ENCODE measurements around the gene MEIS1.

MEIS1 gene

GRCh38 chr2:66443979-66444861 is 9.3 kb downstream of the MEIS1 start:
- no peaks in the 10 kb centered on the region for H3K4me1 ChIP-seq (ENCODE audit: control insufficient read depth, low read length)

GRCh38 chr2:66445076-66445924 is 10.4 kb downstream of the MEIS1 start:
- Histone ChIP-seq H3K4me2 (ENCODE audit: low read length) (no peak overlapping the region), H3K27me3 (ENCODE audit: control insufficient read depth, low read length) (no peaks in the 10 kb centered on the region), H3K79me2 (ENCODE audit: control insufficient read depth, low read length) (no peaks in the 10 kb centered on the region), H3K9me2 (replicated peaks; ENCODE audit: control insufficient read depth, low read length) (no peaks in the 10 kb centered on the region), H3K9me3 (ENCODE audit: control insufficient read depth, insufficient read depth, low read length) (no peaks in the 10 kb centered on the region), H3K27ac (ENCODE audit: low read depth, low read length) (no peak overlapping the region), H3K36me3 (ENCODE audit: control insufficient read depth, low read length) (no peaks in the 10 kb centered on the region), H4K20me1 (ENCODE audit: control insufficient read depth, insufficient read depth, low read depth, low read length) (no peaks in the 10 kb centered on the region), H3F3A (ENCODE audit: control insufficient read depth, insufficient read depth) (no peaks in the 10 kb centered on the region), H3K4me1 (ENCODE audit: control insufficient read depth, low read length) (no peaks in the 10 kb centered on the region), H3K4me3 (ENCODE audit: low read length) (no peak overlapping the region)
- TF ChIP-seq CTCF (IDR thresholded peaks at IDR 0.05; ENCODE audit: low read depth, low read length, poor library complexity, severe bottlenecking) (no peak), EZH2phosphoT487 (IDR thresholded peaks at IDR 0.05; ENCODE audit: borderline replicate concordance, low read length) (no peak)

More at GRCh38 chr2:66443979-66444861, 9.3 kb downstream of the MEIS1 start:
- Histone ChIP-seq H3K9me3 (ENCODE audit: control insufficient read depth, insufficient read depth, low read length) (no peaks in the 10 kb centered on the region), H3K27me3 (ENCODE audit: control insufficient read depth, low read length) (no peaks in the 10 kb centered on the region), H4K20me1 (ENCODE audit: control insufficient read depth, insufficient read depth, low read depth, low read length) (no peaks in the 10 kb centered on the region), H3K9me2 (replicated peaks; ENCODE audit: control insufficient read depth, low read length) (no peaks in the 10 kb centered on the region), H3K4me3 (ENCODE audit: low read length) (no peak overlapping the region), H3K36me3 (ENCODE audit: control insufficient read depth, low read length) (no peaks in the 10 kb centered on the region), H3K27ac (ENCODE audit: low read depth, low read length) (no peak overlapping the region), H3K4me2 (ENCODE audit: low read length) (no peak overlapping the region), H3F3A (ENCODE audit: control insufficient read depth, insufficient read depth) (no peaks in the 10 kb centered on the region), H3K79me2 (ENCODE audit: control insufficient read depth, low read length) (no peaks in the 10 kb centered on the region)
- TF ChIP-seq EZH2phosphoT487 (IDR thresholded peaks at IDR 0.05; ENCODE audit: borderline replicate concordance, low read length): no peak
- no peak for TF ChIP-seq CTCF (IDR thresholded peaks at IDR 0.05; ENCODE audit: low read depth, low read length, poor library complexity, severe bottlenecking)

GRCh38 chr2:66445925-66446871 is 11.3 kb downstream of the MEIS1 start:
- Histone ChIP-seq H3K4me3 (ENCODE audit: low read length) (no peak overlapping the region), H4K20me1 (ENCODE audit: control insufficient read depth, insufficient read depth, low read depth, low read length) (no peaks in the 10 kb centered on the region), H3K36me3 (ENCODE audit: control insufficient read depth, low read length) (no peaks in the 10 kb centered on the region), H3F3A (ENCODE audit: control insufficient read depth, insufficient read depth) (no peaks in the 10 kb centered on the region), H3K9me2 (replicated peaks; ENCODE audit: control insufficient read depth, low read length) (no peaks in the 10 kb centered on the region), H3K79me2 (ENCODE audit: control insufficient read depth, low read length) (no peaks in the 10 kb centered on the region), H3K9me3 (ENCODE audit: control insufficient read depth, insufficient read depth, low read length) (no peaks in the 10 kb centered on the region), H3K27ac (ENCODE audit: low read depth, low read length) (no peak overlapping the region), H3K4me1 (ENCODE audit: control insufficient read depth, low read length) (no peaks in the 10 kb centered on the region), H3K27me3 (ENCODE audit: control insufficient read depth, low read length) (no peaks in the 10 kb centered on the region), H3K4me2 (ENCODE audit: low read length) (no peak overlapping the region)
- TF ChIP-seq EZH2phosphoT487 (IDR thresholded peaks at IDR 0.05; ENCODE audit: borderline replicate concordance, low read length): no peak
- no peak for TF ChIP-seq CTCF (IDR thresholded peaks at IDR 0.05; ENCODE audit: low read depth, low read length, poor library complexity, severe bottlenecking)
